Measurements from ENCODE around the gene AAK1.

GRCh38 chr2:69639266-69639665, 4.3 kb downstream of the AAK1 start:
- no peak for TF ChIP-seq POLR2AphosphoS5 (IDR thresholded peaks at IDR 0.05; ENCODE audit: insufficient read depth, low read depth, low read length)
- TF ChIP-seq, protein P1, sequence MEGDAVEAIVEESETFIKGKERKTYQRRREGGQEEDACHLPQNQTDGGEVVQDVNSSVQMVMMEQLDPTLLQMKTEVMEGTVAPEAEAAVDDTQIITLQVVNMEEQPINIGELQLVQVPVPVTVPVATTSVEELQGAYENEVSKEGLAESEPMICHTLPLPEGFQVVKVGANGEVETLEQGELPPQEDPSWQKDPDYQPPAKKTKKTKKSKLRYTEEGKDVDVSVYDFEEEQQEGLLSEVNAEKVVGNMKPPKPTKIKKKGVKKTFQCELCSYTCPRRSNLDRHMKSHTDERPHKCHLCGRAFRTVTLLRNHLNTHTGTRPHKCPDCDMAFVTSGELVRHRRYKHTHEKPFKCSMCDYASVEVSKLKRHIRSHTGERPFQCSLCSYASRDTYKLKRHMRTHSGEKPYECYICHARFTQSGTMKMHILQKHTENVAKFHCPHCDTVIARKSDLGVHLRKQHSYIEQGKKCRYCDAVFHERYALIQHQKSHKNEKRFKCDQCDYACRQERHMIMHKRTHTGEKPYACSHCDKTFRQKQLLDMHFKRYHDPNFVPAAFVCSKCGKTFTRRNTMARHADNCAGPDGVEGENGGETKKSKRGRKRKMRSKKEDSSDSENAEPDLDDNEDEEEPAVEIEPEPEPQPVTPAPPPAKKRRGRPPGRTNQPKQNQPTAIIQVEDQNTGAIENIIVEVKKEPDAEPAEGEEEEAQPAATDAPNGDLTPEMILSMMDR (IDR thresholded peaks at IDR 0.05; ENCODE audit: extremely low read depth in 1 of 2, insufficient read depth in 1 of 2, low read depth in 1 of 2, low read length in 2 of 2), result no peak
- TF ChIP-seq POLR2A (IDR thresholded peaks at IDR 0.05; ENCODE audit: low read depth, low read length), result no peak
- TF ChIP-seq EZH2 (IDR thresholded peaks at IDR 0.05; ENCODE audit: borderline replicate concordance, low read depth, low read length, severe bottlenecking), result no peak
- TF ChIP-seq JUN (IDR thresholded peaks at IDR 0.05; ENCODE audit: borderline replicate concordance, insufficient read depth, insufficient read length, low read depth), result no peak
- TF ChIP-seq, protein P2, sequence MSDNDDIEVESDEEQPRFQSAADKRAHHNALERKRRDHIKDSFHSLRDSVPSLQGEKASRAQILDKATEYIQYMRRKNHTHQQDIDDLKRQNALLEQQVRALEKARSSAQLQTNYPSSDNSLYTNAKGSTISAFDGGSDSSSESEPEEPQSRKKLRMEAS (IDR thresholded peaks at IDR 0.05; ENCODE audit: insufficient read depth, insufficient read length), result no peak
- TF ChIP-seq FOS (IDR thresholded peaks at IDR 0.05; ENCODE audit: borderline replicate concordance, insufficient read depth, low read length), result no peak
- no peak for TF ChIP-seq MYC (IDR thresholded peaks at IDR 0.05; ENCODE audit: low read depth, low read length)
- TF ChIP-seq GATA2 (IDR thresholded peaks at IDR 0.05; ENCODE audit: insufficient read depth, insufficient read length, low read depth, low read length), result no peak

Data from endothelial cell of umbilical vein (primary cell).